ENCODE results near the gene DLG2.

Gene DLG2

GRCh38 chr11:85494396-85494795 is 132.7 kb downstream of the DLG2 start:
- Histone ChIP-seq H3K4me3 (ENCODE audit: low read length) (no peak overlapping the region), H4K20me1 (ENCODE audit: control insufficient read depth, insufficient read depth, low read depth, low read length) (no peaks in the 10 kb centered on the region), H3K9me2 (replicated peaks; ENCODE audit: control insufficient read depth, low read length) (no peaks in the 10 kb centered on the region), H3F3A (ENCODE audit: control insufficient read depth, insufficient read depth) (no peaks in the 10 kb centered on the region), H3K27me3 (ENCODE audit: control insufficient read depth, low read length) (no peaks in the 10 kb centered on the region), H3K4me1 (ENCODE audit: control insufficient read depth, low read length) (no peaks in the 10 kb centered on the region), H3K27ac (ENCODE audit: low read depth, low read length) (no peak overlapping the region), H3K4me2 (ENCODE audit: low read length) (no peak overlapping the region), H3K36me3 (ENCODE audit: control insufficient read depth, low read length) (no peaks in the 10 kb centered on the region), H3K9me3 (ENCODE audit: control insufficient read depth, insufficient read depth, low read length) (no peaks in the 10 kb centered on the region), H3K79me2 (ENCODE audit: control insufficient read depth, low read length) (no peaks in the 10 kb centered on the region)
- no peak for TF ChIP-seq EZH2phosphoT487 (IDR thresholded peaks at IDR 0.05; ENCODE audit: borderline replicate concordance, low read length)
- TF ChIP-seq CTCF (IDR thresholded peaks at IDR 0.05; ENCODE audit: low read depth, low read length, poor library complexity, severe bottlenecking), result no peak

GRCh38 chr11:85485902-85486301 is 141.2 kb downstream of the DLG2 start:
- no peak overlapping the region for H3K4me2 ChIP-seq (ENCODE audit: low read length)
- no peaks in the 10 kb centered on the region for H3K36me3 ChIP-seq (ENCODE audit: control insufficient read depth, low read length)
- H3K27me3 ChIP-seq (ENCODE audit: control insufficient read depth, low read length), result no peaks in the 10 kb centered on the region
- H3K27ac ChIP-seq (ENCODE audit: low read depth, low read length), result no peak overlapping the region
- H3K9me2 ChIP-seq (replicated peaks; ENCODE audit: control insufficient read depth, low read length), result no peaks in the 10 kb centered on the region
- no peaks in the 10 kb centered on the region for H3F3A ChIP-seq (ENCODE audit: control insufficient read depth, insufficient read depth)
- H3K4me3 ChIP-seq (ENCODE audit: low read length), result no peak overlapping the region
- H3K9me3 ChIP-seq (ENCODE audit: control insufficient read depth, insufficient read depth, low read length), result peaks cover 3% of the 10 kb centered on the region; the same call in 1 of the 2 replicates
- H4K20me1 ChIP-seq (ENCODE audit: control insufficient read depth, insufficient read depth, low read depth, low read length), result no peaks in the 10 kb centered on the region
- no peaks in the 10 kb centered on the region for H3K79me2 ChIP-seq (ENCODE audit: control insufficient read depth, low read length)
- no peaks in the 10 kb centered on the region for H3K4me1 ChIP-seq (ENCODE audit: control insufficient read depth, low read length)
- no peak for TF ChIP-seq CTCF (IDR thresholded peaks at IDR 0.05; ENCODE audit: low read depth, low read length, poor library complexity, severe bottlenecking)
- TF ChIP-seq EZH2phosphoT487 (IDR thresholded peaks at IDR 0.05; ENCODE audit: borderline replicate concordance, low read length), result no peak

GRCh38 chr11:85483861-85484260 is 143.3 kb downstream of the DLG2 start:
- no peaks in the 10 kb centered on the region for H3K36me3 ChIP-seq (ENCODE audit: control insufficient read depth, low read length)
- H3K4me3 ChIP-seq (ENCODE audit: low read length), result no peak overlapping the region
- H3F3A ChIP-seq (ENCODE audit: control insufficient read depth, insufficient read depth), result no peaks in the 10 kb centered on the region
- no peaks in the 10 kb centered on the region for H3K4me1 ChIP-seq (ENCODE audit: control insufficient read depth, low read length)
- H3K27ac ChIP-seq (ENCODE audit: low read depth, low read length), result no peak overlapping the region
- no peak overlapping the region for H3K4me2 ChIP-seq (ENCODE audit: low read length)
- H3K9me3 ChIP-seq (ENCODE audit: control insufficient read depth, insufficient read depth, low read length), result peaks cover 3% of the 10 kb centered on the region; the same call in 1 of the 2 replicates
- no peaks in the 10 kb centered on the region for H3K27me3 ChIP-seq (ENCODE audit: control insufficient read depth, low read length)
- no peaks in the 10 kb centered on the region for H4K20me1 ChIP-seq (ENCODE audit: control insufficient read depth, insufficient read depth, low read depth, low read length)
- TF ChIP-seq EZH2phosphoT487 (IDR thresholded peaks at IDR 0.05; ENCODE audit: borderline replicate concordance, low read length) (no peak), CTCF (IDR thresholded peaks at IDR 0.05; ENCODE audit: low read depth, low read length, poor library complexity, severe bottlenecking) (no peak)
- no peaks in the 10 kb centered on the region for H3K9me2 ChIP-seq (replicated peaks; ENCODE audit: control insufficient read depth, low read length)
- no peaks in the 10 kb centered on the region for H3K79me2 ChIP-seq (ENCODE audit: control insufficient read depth, low read length)

All from DOHH2 (cell line).